Activated CD4-positive, alpha-beta T cell treated with anti-CD3 and anti-CD28 coated beads for 1 hour (primary cell): Measurements from ENCODE around the gene DOCK2.

Source experiments
- DNase-seq: peaks from one replicate; pipeline ENCODE4 v3.0.0-alpha.2; 2020

Gene DOCK2

GRCh38 chr5:169911448-169912212, 274.6 kb downstream of the DOCK2 start:
- no peak for DNase-seq

GRCh38 chr5:169913479-169913878, 276.4 kb downstream of the DOCK2 start:
- no peak for DNase-seq

- DNase-seq: no peak
These were observed 277.7 kb downstream of the DOCK2 start for GRCh38 chr5:169914766-169915165.

DNA sequence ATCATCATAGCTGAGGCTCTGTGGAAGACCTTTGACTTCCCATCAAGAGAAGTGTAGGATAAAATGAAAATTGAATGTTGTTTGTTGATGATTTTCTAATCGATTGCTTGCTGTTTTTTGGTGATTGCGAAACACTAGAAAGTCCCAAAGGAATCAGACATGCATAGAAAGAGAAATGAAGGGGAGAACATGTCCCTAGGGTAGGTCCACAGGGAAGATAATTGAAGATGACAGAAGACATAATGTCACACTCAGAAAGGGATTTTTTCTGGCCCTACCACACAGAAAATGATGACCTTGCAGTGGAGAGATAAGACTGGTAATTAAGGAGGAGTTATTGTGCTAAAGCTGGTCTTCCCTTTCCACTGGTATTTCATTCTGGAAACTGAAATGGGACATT, 280.4 kb downstream of the DOCK2 start:
- DNase-seq: no peak

DNA sequence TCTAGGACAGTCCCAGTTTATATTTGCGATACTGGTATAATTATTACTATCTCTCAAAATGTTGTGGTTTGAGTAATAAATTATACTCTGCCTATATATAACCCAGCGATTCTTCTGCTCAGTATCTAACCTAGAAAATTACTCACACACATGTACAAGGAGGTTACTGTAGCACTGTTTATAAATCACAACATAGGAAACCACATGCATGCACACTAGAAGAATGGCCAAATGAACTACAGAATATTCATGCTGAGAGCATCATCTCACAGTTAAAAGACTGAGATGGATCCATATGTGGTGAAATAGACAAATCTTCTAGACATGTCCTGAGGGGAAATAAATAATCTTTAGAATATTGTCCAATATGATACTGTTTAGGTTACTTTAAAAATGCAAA, 281.2 kb downstream of the DOCK2 start:
- no peak for DNase-seq

GRCh38 chr5:169920474-169920873, 283.4 kb downstream of the DOCK2 start:
- DNase-seq: no peak

DNA sequence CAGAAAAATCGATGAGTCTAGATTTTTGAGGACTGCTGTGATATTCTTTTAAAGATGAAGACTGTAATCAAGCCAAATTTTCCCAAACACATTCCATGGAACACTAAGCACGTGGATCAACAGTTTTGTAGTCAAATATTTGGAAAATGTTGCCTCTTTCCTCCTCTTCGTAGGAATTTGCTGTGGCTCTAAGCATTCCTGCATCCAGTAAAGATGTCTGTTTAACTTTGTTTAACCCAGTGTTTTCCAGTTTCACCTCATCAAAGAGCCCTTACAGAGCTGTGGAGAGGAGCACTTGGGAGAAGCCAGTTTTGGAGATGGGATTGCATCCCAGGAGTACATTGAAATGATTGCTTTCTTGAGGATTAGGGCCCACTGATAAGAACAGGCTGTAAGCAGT, 284.3 kb downstream of the DOCK2 start:
- DNase-seq: no peak

DNA sequence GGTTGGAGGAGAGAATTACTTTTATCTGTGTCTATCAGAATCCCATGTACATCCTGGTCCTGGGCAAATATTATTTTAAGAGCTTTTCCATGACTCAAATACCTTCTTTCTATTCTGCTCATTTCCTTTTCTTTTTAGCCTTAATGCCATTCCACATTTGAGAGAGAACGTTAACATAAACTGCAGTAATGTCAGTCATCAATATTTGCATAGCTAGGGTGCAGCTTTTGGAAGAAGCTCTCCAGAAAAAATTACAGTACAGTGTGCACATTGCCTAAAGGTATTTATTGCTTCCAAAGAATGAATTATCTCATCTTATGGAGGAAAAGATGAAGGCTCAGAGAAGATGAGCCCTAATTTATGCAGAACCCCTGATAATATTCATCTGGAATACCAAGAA, 284.9 kb downstream of the DOCK2 start:
- DNase-seq: no peak

DNA sequence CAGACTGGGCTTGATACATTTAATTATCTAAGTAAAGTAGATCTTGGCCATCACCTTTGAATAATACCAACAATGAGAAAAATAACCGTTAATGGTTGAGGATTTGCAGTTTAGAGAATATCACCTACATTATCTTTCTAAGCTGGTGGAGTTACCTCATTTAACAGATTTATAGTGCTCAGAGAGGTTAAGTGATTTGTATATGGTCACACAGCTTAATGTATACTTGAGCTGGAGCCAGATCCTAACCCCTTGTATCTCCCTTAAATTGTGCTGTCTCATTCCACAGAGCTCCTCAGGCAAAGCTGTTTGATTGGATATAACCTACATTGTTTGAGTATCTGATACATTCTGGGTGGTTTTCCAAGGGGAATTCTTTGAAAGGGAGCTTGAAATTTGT, 285.4 kb downstream of the DOCK2 start:
- no peak for DNase-seq

- DNase-seq: no peak
These were observed 286.9 kb downstream of the DOCK2 start for GRCh38 chr5:169923988-169924387.

- DNase-seq: no peak
These were observed 296.1 kb downstream of the DOCK2 start for GRCh38 chr5:169933127-169933526.

DNA sequence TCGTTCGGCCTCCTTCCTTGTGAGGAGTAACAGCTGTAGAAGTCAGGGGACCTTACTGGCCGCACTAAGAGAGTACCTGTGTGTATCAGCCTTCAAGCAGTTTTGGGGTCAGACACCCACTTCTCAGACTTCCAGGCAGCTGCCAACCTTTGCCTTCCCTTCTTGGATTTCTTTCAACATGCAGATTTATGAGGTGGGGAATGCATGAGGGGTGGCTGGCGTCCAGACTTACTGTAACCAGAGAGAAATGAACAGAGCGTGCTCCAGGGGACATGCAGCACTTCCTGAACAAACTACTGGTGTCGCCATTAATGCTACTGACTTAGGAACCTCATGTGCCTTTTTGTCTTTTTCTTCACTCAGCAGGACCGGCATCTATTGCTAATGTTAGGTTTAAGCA, 296.5 kb downstream of the DOCK2 start:
- DNase-seq: no peak

- no peak for DNase-seq
These were observed 297.9 kb downstream of the DOCK2 start for GRCh38 chr5:169934990-169935389.

- DNase-seq: no peak
These were observed 298.7 kb downstream of the DOCK2 start for GRCh38 chr5:169935762-169936161.

- DNase-seq: no peak
These were observed 301.4 kb downstream of the DOCK2 start for GRCh38 chr5:169938439-169938838.

- DNase-seq: no peak
These were observed 302.7 kb downstream of the DOCK2 start for GRCh38 chr5:169939731-169940130.

DNA sequence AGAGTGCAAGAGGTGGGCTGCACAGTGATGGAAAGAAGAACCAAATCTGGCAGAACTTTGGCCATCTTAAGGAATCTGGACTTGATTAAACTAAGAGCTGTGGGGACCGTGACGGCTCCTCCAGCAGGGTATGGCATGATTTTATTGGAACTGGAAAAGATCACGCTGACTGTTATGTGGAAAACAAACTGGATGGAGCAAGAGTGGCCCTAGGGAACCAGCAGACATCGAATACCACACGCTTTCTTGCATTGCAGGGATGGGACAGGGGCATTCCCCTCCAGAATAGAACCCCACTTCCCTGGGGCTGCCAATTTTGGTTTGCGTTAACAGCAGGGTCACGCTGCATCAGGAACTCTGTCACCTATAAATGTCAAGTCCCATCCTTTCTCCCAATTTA, 304.5 kb downstream of the DOCK2 start:
- no peak for DNase-seq

- DNase-seq: no peak
These were observed 305.1 kb downstream of the DOCK2 start for GRCh38 chr5:169942181-169942580.

DNA sequence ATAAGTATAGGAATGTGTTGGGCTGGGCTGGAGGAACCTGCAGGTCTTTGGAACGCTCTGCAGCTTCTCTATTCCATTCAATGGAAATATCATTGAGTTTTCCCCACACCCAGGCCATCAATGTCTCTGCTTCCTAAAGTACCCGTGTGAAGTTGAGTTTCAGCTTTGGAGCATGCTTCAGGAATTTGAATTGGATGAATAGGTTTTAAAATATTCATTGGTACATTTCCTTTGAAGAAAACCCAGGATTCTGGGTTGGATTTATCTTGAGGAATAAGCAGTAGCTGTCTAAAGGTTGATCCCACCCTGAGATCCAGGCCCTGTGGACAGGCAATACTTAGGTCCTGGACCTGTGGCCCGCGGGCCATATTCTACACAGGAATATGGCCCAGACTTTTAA, 306.0 kb downstream of the DOCK2 start:
- no peak for DNase-seq

DNA sequence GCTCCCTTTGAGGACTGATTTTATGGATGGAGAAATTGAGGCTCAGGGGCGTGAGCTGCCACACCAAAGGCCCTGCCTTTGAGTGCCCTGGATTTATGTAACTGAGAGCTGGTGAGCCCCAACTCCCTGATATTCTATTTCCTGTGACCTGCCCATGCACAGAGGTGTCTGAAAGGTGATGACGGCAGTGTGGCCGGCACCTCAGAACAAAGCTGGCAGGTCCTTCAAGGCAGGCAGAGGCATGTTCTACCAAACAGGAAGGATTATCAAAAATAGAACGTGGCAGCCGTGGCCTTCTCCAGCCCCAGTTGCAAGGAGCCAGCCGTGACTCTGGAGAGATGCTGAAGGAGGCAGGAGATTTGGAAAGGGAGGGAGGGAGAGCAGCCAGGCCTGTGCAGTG, 307.0 kb downstream of the DOCK2 start:
- DNase-seq: no peak

- DNase-seq: no peak
These were observed 308.0 kb downstream of the DOCK2 start for GRCh38 chr5:169944922-169945680.

GRCh38 chr5:169945831-169946261, 308.8 kb downstream of the DOCK2 start:
- DNase-seq: no peak

DNA sequence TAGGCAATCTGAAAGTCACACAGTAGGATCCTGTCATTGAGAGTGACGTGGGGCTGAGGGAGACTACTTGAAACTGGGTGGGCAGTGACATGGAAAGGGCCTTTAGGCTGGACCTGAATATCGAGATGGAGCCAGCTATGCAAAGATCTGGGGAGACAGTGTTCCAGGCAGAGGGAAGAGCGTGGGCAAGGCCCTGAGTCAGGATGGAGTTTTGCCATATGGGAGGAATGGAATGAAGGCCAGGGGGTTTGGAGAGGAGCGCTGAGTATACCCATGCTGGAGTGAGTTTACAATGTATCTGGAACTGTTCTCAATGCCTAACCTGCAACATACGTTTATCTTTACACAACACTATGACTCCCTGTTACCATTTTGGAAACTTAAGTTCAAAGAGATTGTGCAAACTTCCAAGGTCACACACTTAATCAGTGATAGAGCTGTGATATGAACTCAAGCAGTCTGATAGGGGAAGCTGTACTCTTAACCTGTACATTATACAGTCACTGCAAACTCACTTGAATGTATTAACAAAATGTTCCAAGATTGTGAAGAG, 309.7 kb downstream of the DOCK2 start:
- DNase-seq: no peak

GRCh38 chr5:169950333-169950732, 313.3 kb downstream of the DOCK2 start:
- no peak for DNase-seq
